H9 (cell line): ENCODE data around the gene RMC1. TPM values are rescaled to one million over a fixed set of nuclear protein-coding genes. Genes with fewer than 3 reads are reported as not detected.

Experiments used
- DNase-seq: peaks from one replicate; pipeline ENCODE4 v3.0.0-alpha.2; 2017
- H2AFZ ChIP-seq: one replicate; pipeline ENCODE4 v1.6.1; 2013; ENCODE audit warnings: mild to moderate bottlenecking, low read length, control low read depth, moderate library complexity
- H2AK5ac ChIP-seq: 2 replicates; pipeline ENCODE4 v1.6.1; 2013; ENCODE audit warnings: low read length, control low read depth, mixed read lengths; ENCODE audit not compliant: insufficient read length
- H2BK120ac ChIP-seq: one replicate; pipeline ENCODE4 v1.6.1; 2013; ENCODE audit warnings: low read depth, mild to moderate bottlenecking, low read length, control low read depth, inconsistent platforms; ENCODE audit not compliant: poor library complexity, severe bottlenecking
- H2BK12ac ChIP-seq: 2 replicates; pipeline ENCODE4 v1.6.1; 2013; ENCODE audit warnings: low read length, control low read depth, mixed read lengths, low read depth; ENCODE audit not compliant: insufficient read length
- H2BK15ac ChIP-seq: 2 replicates; pipeline ENCODE4 v1.6.1; 2013; ENCODE audit warnings: low read depth, low read length, control low read depth
- H2BK20ac ChIP-seq: one replicate; pipeline ENCODE4 v1.6.1; 2013; ENCODE audit warnings: low read depth, mild to moderate bottlenecking, low read length, control low read depth, inconsistent platforms; ENCODE audit not compliant: poor library complexity, severe bottlenecking
- H2BK5ac ChIP-seq: 2 replicates; pipeline ENCODE4 v1.6.1; 2013; ENCODE audit warnings: low read length, control low read depth, mixed read lengths; ENCODE audit not compliant: insufficient read length
- H3K14ac ChIP-seq: 2 replicates; pipeline ENCODE4 v1.6.1; 2013; ENCODE audit warnings: low read length, control low read depth; ENCODE audit not compliant: insufficient read depth
- H3K18ac ChIP-seq: 2 replicates; pipeline ENCODE4 v1.6.1; 2013; ENCODE audit warnings: low read depth, mild to moderate bottlenecking, mixed read lengths, low read length, control low read depth; ENCODE audit not compliant: insufficient read length
- H3K23ac ChIP-seq: 2 replicates; pipeline ENCODE4 v1.6.1; 2013; ENCODE audit warnings: low read length, control low read depth, mixed read lengths, low read depth; ENCODE audit not compliant: insufficient read length
- H3K23me2 ChIP-seq: 2 replicates; pipeline ENCODE4 v1.6.1; 2013; ENCODE audit warnings: low read depth, mild to moderate bottlenecking, mixed read lengths, low read length, control low read depth; ENCODE audit not compliant: insufficient read length, poor library complexity, severe bottlenecking
- H3K27ac ChIP-seq: 2 replicates; pipeline ENCODE4 v1.5.1; 2013; ENCODE audit warnings: low read length, control low read depth, mixed read lengths, low read depth; ENCODE audit not compliant: insufficient read length
- H3K27me3 ChIP-seq: 2 replicates; pipeline ENCODE4 v1.6.1; 2013; ENCODE audit warnings: low read length, control low read depth, inconsistent platforms; ENCODE audit not compliant: insufficient read depth
- H3K4ac ChIP-seq: 2 replicates; pipeline ENCODE4 v1.6.1; 2013; ENCODE audit warnings: low read depth, mild to moderate bottlenecking, control low read depth, inconsistent platforms, low read length, moderate library complexity
- H3K4me1 ChIP-seq: 2 replicates; pipeline ENCODE4 v1.6.1; 2013; ENCODE audit warnings: low read length, control low read depth, inconsistent platforms; ENCODE audit not compliant: insufficient read depth
- H3K4me2 ChIP-seq: 2 replicates; pipeline ENCODE4 v1.6.1; 2013; ENCODE audit warnings: low read length, control low read depth, mixed read lengths; ENCODE audit not compliant: insufficient read length, insufficient read depth
- H3K56ac ChIP-seq: 2 replicates; pipeline ENCODE4 v1.6.1; 2013; ENCODE audit warnings: low read depth, mild to moderate bottlenecking, mixed read lengths, low read length, control low read depth; ENCODE audit not compliant: insufficient read length
- H3K79me1 ChIP-seq: 2 replicates; pipeline ENCODE4 v1.6.1; 2013; ENCODE audit warnings: low read depth, mild to moderate bottlenecking, moderate library complexity, low read length, control low read depth, inconsistent platforms; ENCODE audit not compliant: insufficient read depth, poor library complexity, severe bottlenecking
- H3K79me2 ChIP-seq: 2 replicates; pipeline ENCODE4 v1.6.1; 2013; ENCODE audit warnings: low read length, control low read depth, inconsistent platforms; ENCODE audit not compliant: insufficient read depth
- H3K9ac ChIP-seq: 2 replicates; pipeline ENCODE4 v1.6.1; 2013; ENCODE audit warnings: low read length, control low read depth, mixed read lengths; ENCODE audit not compliant: insufficient read length; ENCODE audit errors: extremely low read depth
- H3K9me3 ChIP-seq: one replicate; pipeline ENCODE4 v1.6.1; 2013; ENCODE audit warnings: low read depth, low read length, inconsistent platforms; ENCODE audit not compliant: control insufficient read depth
- H3T11ph ChIP-seq: one replicate; pipeline ENCODE4 v1.6.1; 2013; ENCODE audit warnings: mild to moderate bottlenecking, low read length, control low read depth, inconsistent platforms
- H4K20me1 ChIP-seq: one replicate; pipeline ENCODE4 v1.6.1; 2013; ENCODE audit not compliant: control insufficient read depth, insufficient read length, insufficient read depth
- H4K5ac ChIP-seq: 2 replicates; pipeline ENCODE4 v1.6.1; 2013; ENCODE audit warnings: low read depth, mild to moderate bottlenecking, mixed read lengths, low read length, control low read depth; ENCODE audit not compliant: insufficient read length
- H4K8ac ChIP-seq: replicated peaks from 2 replicates; pipeline ENCODE4 v1.6.1; 2013; ENCODE audit warnings: low read length, control low read depth, mixed read lengths, low read depth; ENCODE audit not compliant: insufficient read length
- H4K91ac ChIP-seq: 2 replicates; pipeline ENCODE4 v1.6.1; 2013; ENCODE audit warnings: low read depth, mild to moderate bottlenecking, moderate library complexity, mixed read lengths, low read length, control low read depth; ENCODE audit not compliant: insufficient read length
- H3K27ac Mint-ChIP-seq, 3 experiments: 2 replicates in 2 of 3; 3 replicates in 1 of 3; pipeline ENCODE4 v1.8.0; 2020 to 2021; ENCODE audit warnings: mixed read lengths in 3 of 3, mild to moderate bottlenecking in 1 of 3, moderate library complexity in 1 of 3
- H3K27me3 Mint-ChIP-seq: 2 replicates; pipeline ENCODE4 v1.8.0; 2021; ENCODE audit warnings: low read depth, mild to moderate bottlenecking, moderate library complexity, mixed read lengths
- H3K36me3 Mint-ChIP-seq, 3 experiments: 2 replicates in 2 of 3; 3 replicates in 1 of 3; pipeline ENCODE4 v1.8.0; 2020 to 2021; ENCODE audit warnings: low read depth in 3 of 3, mixed read lengths in 3 of 3; ENCODE audit not compliant: insufficient read depth in 1 of 3
- H3K4me1 Mint-ChIP-seq, 2 experiments: 2 replicates each; pipeline ENCODE4 v1.8.0; 2020; ENCODE audit warnings: mixed read lengths in 2 of 2
- H3K4me3 Mint-ChIP-seq, 2 experiments: 2 replicates in 1 of 2; 3 replicates in 1 of 2; pipeline ENCODE4 v1.8.0; 2020 to 2021; ENCODE audit warnings: mild to moderate bottlenecking in 2 of 2, mixed read lengths in 2 of 2, moderate library complexity in 1 of 2
- H3K9me3 Mint-ChIP-seq, 2 experiments: 2 replicates in 1 of 2; 3 replicates in 1 of 2; pipeline ENCODE4 v1.8.0; 2020; ENCODE audit warnings: mild to moderate bottlenecking in 2 of 2, mixed read lengths in 2 of 2, moderate library complexity in 1 of 2
- CTCF ChIP-seq: fragments of 200-600 bp; sonication (generic); conservative IDR thresholded peaks from 3 replicates; pipeline ENCODE4 v1.8.0; 2021; ENCODE audit warnings: antibody characterized with exemption, mild to moderate bottlenecking
- WGBS: extraction: QIAGEN DNeasy Blood & Tissue Kit; methylation state at CpG from one replicate; pipeline ENCODE4 v1.1.7; 2013; ENCODE audit warnings: missing lambda C conversion rate, low lambda C conversion rate, mixed read lengths; ENCODE audit not compliant: insufficient read length; ENCODE audit errors: extremely low coverage; 5-methylcytosine and 5-hydroxymethylcytosine counted together
- total RNA-seq: library from RNA; stranded (reverse); gene quantifications from 2 replicates; pipeline ENCODE4 v1.2.1, GENCODE V29; 2021

RMC1 gene
- total RNA-seq, 1 experiment from 2014 or later = 21.3 TPM

- peaks cover 10 to 16% of the 10 kb centered on the region in 2 experiments; a peak in 3 of 4 replicates for H3K4me1 Mint-ChIP-seq
Observed at GRCh38 chr18:23572012-23572411, 68.7 kb downstream of the RMC1 start.

More at GRCh38 chr18:23572012-23572411, 68.7 kb downstream of the RMC1 start:
- no peak overlapping the region for H3K56ac ChIP-seq
- H4K5ac ChIP-seq = no peak overlapping the region
- no peak overlapping the region for H3K18ac ChIP-seq
- Mint-ChIP-seq H3K36me3 (peaks cover 17 to 42% (median 42%) of the 10 kb centered on the region in 3 experiments), H3K4me3 (no peak overlapping the region), H3K27ac (no peak overlapping the region), H3K27me3 (no peaks in the 10 kb centered on the region), H3K9me3 (no peaks in the 10 kb centered on the region)
- H2AFZ ChIP-seq = no peak overlapping the region
- DNase-seq = no peak
- no peak for TF ChIP-seq CTCF
- no peak overlapping the region for H3K9ac ChIP-seq
- H2AK5ac ChIP-seq = no peak overlapping the region
- no peak overlapping the region for H3K4ac ChIP-seq
- no peaks in the 10 kb centered on the region for H3K23me2 ChIP-seq
- H3K23ac ChIP-seq = no peak overlapping the region
- no peaks in the 10 kb centered on the region for H3K79me1 ChIP-seq
- H3K27ac ChIP-seq = no peak overlapping the region
- no peak overlapping the region for H2BK120ac ChIP-seq
- H4K8ac ChIP-seq = no peak overlapping the region
- H3K9me3 ChIP-seq = no peaks in the 10 kb centered on the region
- H4K20me1 ChIP-seq = no peaks in the 10 kb centered on the region
- no peak overlapping the region for H2BK12ac ChIP-seq
- no peak overlapping the region for H3K14ac ChIP-seq
- H3K79me2 ChIP-seq = no peaks in the 10 kb centered on the region
- H2BK20ac ChIP-seq = no peak overlapping the region
- H4K91ac ChIP-seq = no peak overlapping the region
- H3T11ph ChIP-seq = no peak overlapping the region
- no peaks in the 10 kb centered on the region for H3K27me3 ChIP-seq
- H3K4me1 ChIP-seq = peaks cover 2% of the 10 kb centered on the region; the same call in 1 of the 2 replicates
- no peak overlapping the region for H3K4me2 ChIP-seq
- no peak overlapping the region for H2BK5ac ChIP-seq
- no CpG with 5 or more reads among the region's 2 CpGs for WGBS
- no peak overlapping the region for H2BK15ac ChIP-seq
